ENCODE data around the gene COL7A1.

COL7A1 gene

DNA sequence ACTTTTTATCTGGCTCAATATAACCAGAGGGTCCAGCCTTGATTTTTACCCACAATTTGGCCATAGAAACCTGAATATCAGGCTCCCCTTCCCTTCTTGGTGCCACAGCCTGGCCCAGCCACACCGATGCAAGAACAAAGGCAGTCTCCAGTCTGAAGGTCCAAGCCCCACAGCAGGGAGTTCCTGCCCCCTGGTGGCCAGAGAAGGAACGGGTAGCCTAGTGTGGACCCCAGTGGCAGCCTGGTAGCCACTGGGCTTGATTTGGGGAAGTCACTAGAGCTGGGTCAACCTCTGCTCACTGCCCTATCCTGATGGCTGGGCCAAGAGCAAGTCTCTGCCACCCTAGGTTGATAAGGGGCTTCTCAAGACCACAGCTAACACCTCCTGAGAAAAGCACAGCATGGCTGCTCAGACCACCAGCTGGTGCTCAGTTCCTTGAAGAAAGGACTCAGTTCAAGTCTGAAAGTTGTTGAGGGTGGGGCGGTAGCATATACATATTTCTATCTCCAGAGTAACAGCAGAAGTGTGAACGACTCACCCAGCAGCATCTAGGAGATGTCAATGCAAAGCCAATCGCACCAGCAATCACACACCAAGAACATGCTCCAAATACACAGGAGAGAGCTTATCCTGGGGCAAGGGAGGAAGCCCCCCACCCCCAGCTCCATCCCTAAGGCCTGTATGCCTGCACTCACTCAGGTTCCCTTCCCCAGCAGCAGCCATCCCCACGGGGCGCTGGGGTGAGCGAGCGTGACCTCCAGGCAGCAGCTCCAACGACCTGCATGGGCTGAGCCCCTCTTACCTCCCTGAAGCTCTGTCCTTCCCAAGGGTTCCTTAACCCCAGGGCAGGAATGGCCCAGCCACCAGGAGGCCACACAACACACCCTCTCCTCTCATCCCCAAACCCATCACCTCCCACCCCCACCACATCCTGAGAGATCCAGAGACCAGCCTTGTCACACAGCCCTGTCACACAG is 46.1 kb downstream of the COL7A1 start:
- TF ChIP-seq, protein P1, sequence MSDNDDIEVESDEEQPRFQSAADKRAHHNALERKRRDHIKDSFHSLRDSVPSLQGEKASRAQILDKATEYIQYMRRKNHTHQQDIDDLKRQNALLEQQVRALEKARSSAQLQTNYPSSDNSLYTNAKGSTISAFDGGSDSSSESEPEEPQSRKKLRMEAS (IDR thresholded peaks at IDR 0.05): no peak
- no peak for TF ChIP-seq YY1 (IDR thresholded peaks at IDR 0.05; ENCODE audit: low read depth)
- TF ChIP-seq RAD21 (IDR thresholded peaks at IDR 0.05; ENCODE audit: low read depth): peak; percentile 93
- TF ChIP-seq, protein P2, sequence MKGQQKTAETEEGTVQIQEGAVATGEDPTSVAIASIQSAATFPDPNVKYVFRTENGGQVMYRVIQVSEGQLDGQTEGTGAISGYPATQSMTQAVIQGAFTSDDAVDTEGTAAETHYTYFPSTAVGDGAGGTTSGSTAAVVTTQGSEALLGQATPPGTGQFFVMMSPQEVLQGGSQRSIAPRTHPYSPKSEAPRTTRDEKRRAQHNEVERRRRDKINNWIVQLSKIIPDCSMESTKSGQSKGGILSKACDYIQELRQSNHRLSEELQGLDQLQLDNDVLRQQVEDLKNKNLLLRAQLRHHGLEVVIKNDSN (IDR thresholded peaks at IDR 0.05): no peak

DNA sequence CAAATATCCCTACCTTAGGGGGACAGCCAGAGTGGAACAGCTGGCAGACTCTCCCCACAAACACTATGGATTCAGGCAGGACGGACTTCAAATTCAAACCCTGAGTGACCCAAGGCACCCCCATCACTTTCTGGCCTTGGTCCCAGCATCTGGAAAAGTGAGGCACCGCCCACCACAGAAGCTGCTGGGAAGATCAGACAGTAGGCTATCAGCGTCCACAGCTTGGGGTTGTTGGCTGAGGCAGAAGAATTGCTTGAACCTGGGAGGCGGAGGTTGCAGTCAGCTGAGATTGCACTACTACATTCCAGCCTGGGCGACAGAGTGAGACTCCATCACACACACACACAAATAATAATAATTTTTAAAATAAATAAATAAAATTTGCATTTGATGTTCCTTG is 47.0 kb downstream of the COL7A1 start:
- TF ChIP-seq, protein P2 (IDR thresholded peaks at IDR 0.05): no peak
- no peak for TF ChIP-seq YY1 (IDR thresholded peaks at IDR 0.05; ENCODE audit: low read depth)
- TF ChIP-seq RAD21 (IDR thresholded peaks at IDR 0.05; ENCODE audit: low read depth): no peak
- TF ChIP-seq, protein P3, sequence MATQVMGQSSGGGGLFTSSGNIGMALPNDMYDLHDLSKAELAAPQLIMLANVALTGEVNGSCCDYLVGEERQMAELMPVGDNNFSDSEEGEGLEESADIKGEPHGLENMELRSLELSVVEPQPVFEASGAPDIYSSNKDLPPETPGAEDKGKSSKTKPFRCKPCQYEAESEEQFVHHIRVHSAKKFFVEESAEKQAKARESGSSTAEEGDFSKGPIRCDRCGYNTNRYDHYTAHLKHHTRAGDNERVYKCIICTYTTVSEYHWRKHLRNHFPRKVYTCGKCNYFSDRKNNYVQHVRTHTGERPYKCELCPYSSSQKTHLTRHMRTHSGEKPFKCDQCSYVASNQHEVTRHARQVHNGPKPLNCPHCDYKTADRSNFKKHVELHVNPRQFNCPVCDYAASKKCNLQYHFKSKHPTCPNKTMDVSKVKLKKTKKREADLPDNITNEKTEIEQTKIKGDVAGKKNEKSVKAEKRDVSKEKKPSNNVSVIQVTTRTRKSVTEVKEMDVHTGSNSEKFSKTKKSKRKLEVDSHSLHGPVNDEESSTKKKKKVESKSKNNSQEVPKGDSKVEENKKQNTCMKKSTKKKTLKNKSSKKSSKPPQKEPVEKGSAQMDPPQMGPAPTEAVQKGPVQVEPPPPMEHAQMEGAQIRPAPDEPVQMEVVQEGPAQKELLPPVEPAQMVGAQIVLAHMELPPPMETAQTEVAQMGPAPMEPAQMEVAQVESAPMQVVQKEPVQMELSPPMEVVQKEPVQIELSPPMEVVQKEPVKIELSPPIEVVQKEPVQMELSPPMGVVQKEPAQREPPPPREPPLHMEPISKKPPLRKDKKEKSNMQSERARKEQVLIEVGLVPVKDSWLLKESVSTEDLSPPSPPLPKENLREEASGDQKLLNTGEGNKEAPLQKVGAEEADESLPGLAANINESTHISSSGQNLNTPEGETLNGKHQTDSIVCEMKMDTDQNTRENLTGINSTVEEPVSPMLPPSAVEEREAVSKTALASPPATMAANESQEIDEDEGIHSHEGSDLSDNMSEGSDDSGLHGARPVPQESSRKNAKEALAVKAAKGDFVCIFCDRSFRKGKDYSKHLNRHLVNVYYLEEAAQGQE (IDR thresholded peaks at IDR 0.05; ENCODE audit: low read depth): no peak
- TF ChIP-seq TAF1 (IDR thresholded peaks at IDR 0.05; ENCODE audit: low read depth): no peak
- TF ChIP-seq EGR1 (IDR thresholded peaks at IDR 0.05): no peak
- no peak for TF ChIP-seq ZBTB7A (IDR thresholded peaks at IDR 0.05; ENCODE audit: low read depth)
- TF ChIP-seq EP300 (IDR thresholded peaks at IDR 0.05; ENCODE audit: borderline replicate concordance): no peak
- no peak for TF ChIP-seq CEBPB (IDR thresholded peaks at IDR 0.05)
- TF ChIP-seq TEAD4 (IDR thresholded peaks at IDR 0.05): no peak
- TF ChIP-seq NFIC (IDR thresholded peaks at IDR 0.05): no peak
- TF ChIP-seq, protein P1 (IDR thresholded peaks at IDR 0.05): no peak
- TF ChIP-seq FOXM1 (IDR thresholded peaks at IDR 0.05; ENCODE audit: borderline replicate concordance, low read depth): no peak
- TF ChIP-seq CREB1 (IDR thresholded peaks at IDR 0.05; ENCODE audit: low read depth): no peak
- no peak for TF ChIP-seq TCF12 (IDR thresholded peaks at IDR 0.05; ENCODE audit: low read depth)

DNA sequence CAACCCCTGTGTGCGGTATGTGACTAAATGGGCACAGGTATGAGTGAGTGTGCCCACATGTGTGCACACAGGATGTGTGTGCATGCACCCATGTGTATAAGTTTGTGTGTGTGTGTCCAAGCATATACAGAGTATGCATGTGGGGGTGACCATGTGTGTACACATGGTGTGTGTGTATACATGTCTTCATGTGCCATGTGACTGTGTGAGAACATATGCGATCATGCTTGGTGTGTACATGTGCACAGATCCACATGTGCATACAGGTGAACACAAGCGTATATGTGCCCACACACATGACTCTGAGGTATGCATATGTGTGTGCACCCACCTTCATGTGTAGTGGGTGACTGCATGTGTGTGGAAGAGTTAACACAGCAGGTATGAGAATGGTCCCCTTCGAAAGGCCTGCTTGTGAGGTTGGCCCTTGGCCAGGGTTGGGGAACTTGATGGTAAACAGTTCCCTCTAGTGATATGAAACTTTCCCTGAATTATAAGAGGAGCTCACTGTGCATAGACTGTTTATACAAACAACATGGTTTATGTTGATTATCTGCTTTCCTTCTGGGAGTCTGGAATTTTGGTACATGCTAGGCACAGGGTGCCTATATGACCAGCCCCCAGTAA is 48.8 kb downstream of the COL7A1 start:
- TF ChIP-seq CREB1 (IDR thresholded peaks at IDR 0.05; ENCODE audit: low read depth) (no peak), NFIC (IDR thresholded peaks at IDR 0.05) (peak; percentile 24; the same call in 1 of the 2 replicates), YY1 (IDR thresholded peaks at IDR 0.05; ENCODE audit: low read depth) (no peak), EP300 (IDR thresholded peaks at IDR 0.05; ENCODE audit: borderline replicate concordance) (no peak)

DNA sequence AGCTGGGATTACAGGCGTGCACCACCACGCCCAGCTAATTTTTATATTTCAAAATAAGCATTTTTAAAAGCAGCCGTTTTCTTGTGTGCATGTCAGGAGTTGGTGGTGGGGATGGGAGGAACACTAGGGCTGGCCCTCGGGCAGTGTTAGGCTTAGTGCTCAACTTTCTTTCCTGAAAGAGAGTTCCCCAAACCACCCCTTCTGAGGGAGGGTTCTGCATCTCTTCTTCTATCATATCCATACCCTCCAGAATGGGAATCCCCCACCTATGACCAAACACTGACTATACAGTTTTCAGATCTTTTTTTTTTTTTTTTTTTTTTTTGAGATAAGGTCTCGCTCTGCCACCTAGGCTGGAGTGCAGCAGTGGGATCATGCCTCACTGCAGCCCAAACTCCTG is 51.0 kb downstream of the COL7A1 start:
- no peak for TF ChIP-seq TCF12 (IDR thresholded peaks at IDR 0.05; ENCODE audit: low read depth)
- TF ChIP-seq EP300 (IDR thresholded peaks at IDR 0.05; ENCODE audit: borderline replicate concordance): no peak
- TF ChIP-seq, protein P1 (IDR thresholded peaks at IDR 0.05): no peak
- TF ChIP-seq RAD21 (IDR thresholded peaks at IDR 0.05; ENCODE audit: low read depth): no peak
- no peak for TF ChIP-seq NFIC (IDR thresholded peaks at IDR 0.05)
- TF ChIP-seq, protein P3 (IDR thresholded peaks at IDR 0.05; ENCODE audit: low read depth): no peak
- no peak for TF ChIP-seq TEAD4 (IDR thresholded peaks at IDR 0.05)
- TF ChIP-seq EGR1 (IDR thresholded peaks at IDR 0.05): no peak

DNA sequence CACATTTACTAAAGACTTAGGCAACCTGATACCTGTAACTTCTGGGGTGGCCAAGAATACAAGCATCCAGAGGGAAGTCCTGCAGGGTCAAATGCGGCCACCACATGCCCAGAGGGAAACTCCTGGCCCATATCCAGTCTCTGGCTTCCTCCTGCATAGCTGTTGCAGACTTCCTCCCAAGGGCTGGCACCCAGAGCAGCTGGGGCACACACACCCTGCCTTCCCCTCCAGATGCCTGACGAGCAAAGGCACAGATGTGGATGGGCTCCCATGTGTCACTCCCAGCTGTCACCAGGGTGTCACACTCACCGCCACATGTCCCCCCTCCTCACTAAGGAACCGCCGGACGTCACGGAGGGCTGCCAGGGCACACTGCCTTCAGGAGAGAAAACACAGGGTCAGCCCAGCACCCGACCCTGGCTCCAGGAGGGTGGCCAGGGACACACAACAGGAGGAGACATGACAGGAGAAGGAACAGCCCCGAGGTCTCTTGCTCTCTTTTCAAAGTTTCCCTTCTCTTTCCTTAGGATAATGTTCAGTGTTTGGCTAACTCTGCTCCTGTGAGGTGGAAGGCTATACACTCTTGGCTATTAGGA is 51.8 kb downstream of the COL7A1 start:
- TF ChIP-seq, protein P1 (IDR thresholded peaks at IDR 0.05): no peak
- TF ChIP-seq NFIC (IDR thresholded peaks at IDR 0.05): 0 out of 2 replicates have a peak, but pooled peaks have one; percentile 20
